Lung (tissue), 12 donors: ENCODE results near the gene KSR1. TPM values are rescaled to one million over a fixed set of nuclear protein-coding genes. Genes with fewer than 3 reads are reported as not detected.

ENCODE experiments used
- ATAC-seq: fragments of 200-7000 bp; cut with Tn5 transposase; one replicate; pipeline ENCODE4 v1.9.1; 2020; ENCODE audit warnings: moderate number of reproducible peaks; ENCODE audit not compliant: insufficient read depth, low FRiP score
- DNase-seq, 3 donors: peaks; one replicate each; pipeline ENCODE4 v3.0.0-alpha.2; 2013 to 2017
- H3K27ac ChIP-seq, 2 donors: one replicate each; pipeline ENCODE4 v1.5.1; 2013; ENCODE audit warnings: mild to moderate bottlenecking in 2 of 2, moderate library complexity in 2 of 2, control low read depth in 1 of 2, inconsistent platforms in 1 of 2, low read depth in 1 of 2, low read length in 1 of 2
- H3K27me3 ChIP-seq, 3 donors: one replicate each; pipeline ENCODE4 v1.5.1; 2013; ENCODE audit warnings: low read length in 2 of 3; ENCODE audit not compliant: control insufficient read depth in 3 of 3, insufficient read depth in 3 of 3
- H3K36me3 ChIP-seq, 4 donors: one replicate each; pipeline ENCODE4 v1.5.1; 2013; ENCODE audit warnings: low read length in 4 of 4, mild to moderate bottlenecking in 1 of 4, moderate library complexity in 1 of 4; ENCODE audit not compliant: control insufficient read depth in 4 of 4, insufficient read depth in 4 of 4
- H3K4me1 ChIP-seq, 5 donors: one replicate each; pipeline ENCODE4 v1.5.1; 2013; ENCODE audit warnings: low read length in 5 of 5, mild to moderate bottlenecking in 2 of 5, moderate library complexity in 1 of 5; ENCODE audit not compliant: control insufficient read depth in 5 of 5, insufficient read depth in 5 of 5
- H3K4me3 ChIP-seq: one replicate; pipeline ENCODE4 v1.5.1; 2013; ENCODE audit warnings: mild to moderate bottlenecking, control low read depth, moderate library complexity
- H3K9ac ChIP-seq, 2 donors: one replicate each; pipeline ENCODE4 v1.5.1; 2013; ENCODE audit warnings: low read length in 2 of 2, control low read depth in 1 of 2; ENCODE audit not compliant: insufficient read depth in 1 of 2
- H3K9me3 ChIP-seq, 4 donors: one replicate each; pipeline ENCODE4 v1.5.1; 2013; ENCODE audit warnings: low read length in 3 of 4, mild to moderate bottlenecking in 1 of 4, moderate library complexity in 1 of 4; ENCODE audit not compliant: control insufficient read depth in 4 of 4, insufficient read depth in 3 of 4
- WGBS, 2 donors: extraction: QIAGEN DNeasy Blood & Tissue Kit; methylation state at CpG; one replicate each; pipeline ENCODE4 v1.1.7; 2013; 5-methylcytosine and 5-hydroxymethylcytosine counted together
- polyA plus RNA-seq, 2 donors: library from polyadenylated mRNA; stranded (reverse); fragments of 200-250 nt; gene quantifications; one replicate each; pipeline ENCODE4 v1.2.1, GENCODE V29; 2013
- total RNA-seq, 2 donors: library from RNA; depleted of rRNA in 1 of 2; stranded (reverse); fragments of >200 nt in 1 of 2; gene quantifications; one replicate each; pipeline ENCODE4 v1.2.1, GENCODE V29; 2014 to 2021
- TF ChIP-seq, protein P1 (sequence below): IDR thresholded peaks from 2 replicates; pipeline ENCODE4 v1.5.1; 2012; ENCODE audit warnings: mild to moderate bottlenecking; ENCODE audit errors: control extremely low read depth, extremely low read depth
- donor health status: control.
- donor health status: control.
- donor health status: Bipolar disorder and iron deficiency.
- donor health status: healthy.
- donor health status: DM: yes; HTN: yes; CAD: no.

The KSR1 gene
- total and polyA plus RNA-seq, 4 donors = 26.8 to 70.0 (median 42.3) TPM

- H3K4me1 ChIP-seq = peaks cover 0 to 28% (median 14%) of the 10 kb centered on the region in 5 donors
- no peak overlapping the region for H3K27ac ChIP-seq
- no peak for ATAC-seq
- no peaks in the 10 kb centered on the region for H3K27me3 ChIP-seq
- 50 to 67% methylated on average over 4 of the region's 4 CpGs for WGBS, 2 donors
- H3K36me3 ChIP-seq = peaks cover 0 to 3% (median under 1%) of the 10 kb centered on the region in 4 donors
- TF ChIP-seq, protein P1, sequence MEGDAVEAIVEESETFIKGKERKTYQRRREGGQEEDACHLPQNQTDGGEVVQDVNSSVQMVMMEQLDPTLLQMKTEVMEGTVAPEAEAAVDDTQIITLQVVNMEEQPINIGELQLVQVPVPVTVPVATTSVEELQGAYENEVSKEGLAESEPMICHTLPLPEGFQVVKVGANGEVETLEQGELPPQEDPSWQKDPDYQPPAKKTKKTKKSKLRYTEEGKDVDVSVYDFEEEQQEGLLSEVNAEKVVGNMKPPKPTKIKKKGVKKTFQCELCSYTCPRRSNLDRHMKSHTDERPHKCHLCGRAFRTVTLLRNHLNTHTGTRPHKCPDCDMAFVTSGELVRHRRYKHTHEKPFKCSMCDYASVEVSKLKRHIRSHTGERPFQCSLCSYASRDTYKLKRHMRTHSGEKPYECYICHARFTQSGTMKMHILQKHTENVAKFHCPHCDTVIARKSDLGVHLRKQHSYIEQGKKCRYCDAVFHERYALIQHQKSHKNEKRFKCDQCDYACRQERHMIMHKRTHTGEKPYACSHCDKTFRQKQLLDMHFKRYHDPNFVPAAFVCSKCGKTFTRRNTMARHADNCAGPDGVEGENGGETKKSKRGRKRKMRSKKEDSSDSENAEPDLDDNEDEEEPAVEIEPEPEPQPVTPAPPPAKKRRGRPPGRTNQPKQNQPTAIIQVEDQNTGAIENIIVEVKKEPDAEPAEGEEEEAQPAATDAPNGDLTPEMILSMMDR = no peak
- DNase-seq = no peak
- no peak overlapping the region for H3K9ac ChIP-seq
- no peaks in the 10 kb centered on the region for H3K9me3 ChIP-seq
- H3K4me3 ChIP-seq = no peak overlapping the region
Measured at GRCh38 chr17:27547301-27547683, 91.0 kb downstream of the KSR1 start.

- TF ChIP-seq, protein P1 = no peak
- 96% methylated on average over 7 of the region's 7 CpGs for WGBS, 2 donors
- no peaks in the 10 kb centered on the region for H3K9me3 ChIP-seq
- ATAC-seq (no peak), DNase-seq (no peak)
- peaks cover 0 to 3% (median under 1%) of the 10 kb centered on the region in 4 donors for H3K36me3 ChIP-seq
- H3K9ac ChIP-seq = no peak overlapping the region
- peaks cover 0 to 32% (median 14%) of the 10 kb centered on the region in 5 donors for H3K4me1 ChIP-seq
- no peak overlapping the region for H3K27ac ChIP-seq
- no peak overlapping the region for H3K4me3 ChIP-seq
- no peaks in the 10 kb centered on the region for H3K27me3 ChIP-seq
Measured at GRCh38 chr17:27548369-27548768, 92.1 kb downstream of the KSR1 start.

- no peak for ATAC-seq
- no peak overlapping the region for H3K9ac ChIP-seq
- peaks cover 0 to 3% (median under 1%) of the 10 kb centered on the region in 4 donors for H3K36me3 ChIP-seq
- H3K9me3 ChIP-seq = no peaks in the 10 kb centered on the region
- no peaks in the 10 kb centered on the region for H3K27me3 ChIP-seq
- H3K27ac ChIP-seq = no peak overlapping the region
- TF ChIP-seq, protein P1 = no peak
- peak in 1 of 3 donors; percentile 48 for DNase-seq
- H3K4me3 ChIP-seq = no peak overlapping the region
- 71 to 87% methylated on average over 10 of the region's 10 CpGs for WGBS, 2 donors
- peaks cover 0 to 30% (median 14%) of the 10 kb centered on the region in 5 donors for H3K4me1 ChIP-seq
Measured at GRCh38 chr17:27549251-27549893, 93.1 kb downstream of the KSR1 start.
